HCT116 (cell line): Measurements from ENCODE around the gene WIPF3. TPM values are rescaled to one million over a fixed set of nuclear protein-coding genes. Genes with fewer than 3 reads are reported as not detected.

Source experiments
- ATAC-seq: fragments of 200-7000 bp; cut with Tn5 transposase; 2 replicates; pipeline ENCODE4 v1.9.1; 2020; ENCODE audit warnings: mild to moderate bottlenecking, moderate library complexity
- BruUV-seq: library from RNA; stranded (reverse); fragments of 400-500 nt; replicated peaks from 2 replicates; lab custom pipeline; 2021; lab: Mats Ljungman, UMichigan
- CTCF ChIA-PET: fragments of 300-600 bp; sonication (Branson Sonifier 250); formaldehyde crosslinking; loops from one replicate; lab custom pipeline; 2021; ENCODE audit warnings: antibody characterized with exemption; lab: Charles Lee
- POLR2A ChIA-PET: fragments of 300-600, 350-600 bp; sonication (Branson Sonifier 250); formaldehyde crosslinking; loops from one replicate; lab custom pipeline; 2021; ENCODE audit warnings: antibody characterized with exemption; lab: Charles Lee
- RAD21 ChIA-PET, 2 experiments: fragments of 300-600 bp; sonication (Branson Sonifier 250); formaldehyde crosslinking; loops; one replicate each; lab custom pipeline; 2023; ENCODE audit warnings: low total read pairs in 2 of 2; ENCODE audit not compliant: uncharacterized antibody in 2 of 2, unreplicated experiment in 2 of 2, low non-redundant PET in 1 of 2; lab: Charles Lee
- DNase-seq: peaks from one replicate; pipeline ENCODE4 v3.0.0-alpha.2; 2010; ENCODE audit warnings: low read depth, low spot score
- H2AFZ ChIP-seq: fragments of 200-600 bp; shearing (Covaris generic), sonication (generic); 2 replicates; pipeline ENCODE4 v1.6.1; 2017; ENCODE audit warnings: low read depth, mixed run types, mixed read lengths, antibody characterized with exemption, low read length; ENCODE audit not compliant: poor library complexity, severe bottlenecking
- H3K27ac ChIP-seq: 2 replicates; pipeline ENCODE4 v1.5.1; 2012; ENCODE audit warnings: low read depth, low read length
- H3K27me3 ChIP-seq: fragments of 200-600 bp; sonication (generic); 2 replicates; pipeline ENCODE4 v1.6.1; 2016; ENCODE audit warnings: mixed run types, low read length, mixed read lengths; ENCODE audit not compliant: insufficient read depth
- H3K36me3 ChIP-seq, 2 experiments: fragments of 200-500 bp in 1 of 2; fragments of 200-600 bp in 1 of 2; sonication (Bioruptor generic) in 1 of 2; sonication (generic) in 1 of 2; 2 replicates each; pipeline versions ENCODE4 v1.5.1 to v1.6.1; 2014 to 2016; ENCODE audit warnings: low read length in 2 of 2, inconsistent platforms in 1 of 2, mixed read lengths in 1 of 2, mixed run types in 1 of 2; ENCODE audit not compliant: insufficient read depth in 2 of 2, control insufficient read depth in 1 of 2
- H3K4me1 ChIP-seq, 2 experiments: fragments of 200-600 bp in 1 of 2; sonication (generic) in 1 of 2; 2 replicates each; pipeline versions ENCODE4 v1.5.1 to v1.6.1; 2012 to 2017; ENCODE audit warnings: low read length in 2 of 2, inconsistent platforms in 1 of 2, mild to moderate bottlenecking in 1 of 2, mixed read lengths in 1 of 2, mixed run types in 1 of 2, moderate library complexity in 1 of 2; ENCODE audit not compliant: insufficient read depth in 2 of 2, control insufficient read depth in 1 of 2
- H3K4me2 ChIP-seq: fragments of 200-600 bp; sonication (generic); 2 replicates; pipeline ENCODE4 v1.6.1; 2017; ENCODE audit warnings: mixed run types, low read length, mixed read lengths
- H3K4me3 ChIP-seq, 2 experiments: fragments of 200-600 bp in 1 of 2; sonication (generic) in 1 of 2; replicated peaks in 1 of 2; 2 replicates each; pipeline ENCODE4 v1.5.1; 2011 to 2016; ENCODE audit warnings: low read length in 2 of 2, control low read depth in 1 of 2, low read depth in 1 of 2, mild to moderate bottlenecking in 1 of 2, mixed read lengths in 1 of 2, mixed run types in 1 of 2
- H3K79me2 ChIP-seq: fragments of 200-600 bp; sonication (generic); 2 replicates; pipeline ENCODE4 v1.6.1; 2017; ENCODE audit warnings: mild to moderate bottlenecking, mixed run types, low read length, moderate library complexity, mixed read lengths; ENCODE audit not compliant: insufficient read depth
- H3K9ac ChIP-seq: fragments of 200-600 bp; sonication (generic); 2 replicates; pipeline ENCODE4 v1.6.1; 2016; ENCODE audit warnings: low read length, mixed read lengths
- H3K9me2 ChIP-seq: fragments of 200-600 bp; sonication (generic), shearing (Covaris generic); 2 replicates; pipeline ENCODE4 v1.6.1; 2017; ENCODE audit warnings: mixed run types, mild to moderate bottlenecking, moderate library complexity; ENCODE audit not compliant: insufficient read depth
- H3K9me3 ChIP-seq, 2 experiments: fragments of 200-500 bp in 1 of 2; fragments of 200-600 bp in 1 of 2; sonication (Bioruptor generic) in 1 of 2; sonication (generic) in 1 of 2; 2 replicates each; pipeline ENCODE4 v1.6.1; 2014 to 2017; ENCODE audit warnings: low read length in 2 of 2, mixed read lengths in 2 of 2, inconsistent platforms in 1 of 2, low read depth in 1 of 2, mild to moderate bottlenecking in 1 of 2, mixed run types in 1 of 2, moderate library complexity in 1 of 2; ENCODE audit not compliant: control insufficient read depth in 1 of 2, insufficient read depth in 1 of 2
- H4K20me1 ChIP-seq: fragments of 200-600 bp; sonication (generic), shearing (Covaris generic); 2 replicates; pipeline ENCODE4 v1.6.1; 2017; ENCODE audit warnings: mixed run types, mild to moderate bottlenecking, moderate library complexity; ENCODE audit not compliant: insufficient read depth
- CEBPB ChIP-seq: IDR thresholded peaks from 2 replicates; pipeline ENCODE4 v1.6.1; 2012; ENCODE audit warnings: low read depth
- EZH2 ChIP-seq: fragments of 200-600 bp; sonication (generic); IDR thresholded peaks from 2 replicates; pipeline ENCODE4 v1.6.1; 2017; ENCODE audit warnings: antibody characterized with exemption, mixed run types
- FOSL1 ChIP-seq: IDR thresholded peaks from 2 replicates; pipeline ENCODE4 v1.6.1; 2012; ENCODE audit warnings: low read depth
- JUND ChIP-seq: IDR thresholded peaks from 2 replicates; pipeline ENCODE4 v1.6.1; 2012
- POLR2A ChIP-seq: IDR thresholded peaks from 2 replicates; pipeline ENCODE4 v1.7.0; 2011; ENCODE audit warnings: borderline replicate concordance; ENCODE audit not compliant: insufficient read depth, insufficient read length; ENCODE audit errors: extremely low read depth
- RAD21 ChIP-seq: IDR thresholded peaks from 2 replicates; pipeline ENCODE4 v1.6.1; 2012; ENCODE audit warnings: low read depth, mild to moderate bottlenecking
- SP1 ChIP-seq: IDR thresholded peaks from 2 replicates; pipeline ENCODE4 v1.6.1; 2012; ENCODE audit warnings: low read depth
- TCF7L2 ChIP-seq: IDR thresholded peaks from 2 replicates; pipeline ENCODE4 v1.7.0; 2011; ENCODE audit warnings: borderline replicate concordance, inconsistent platforms; ENCODE audit not compliant: insufficient read depth, insufficient read length; ENCODE audit errors: extremely low read depth
- YY1 ChIP-seq: IDR thresholded peaks from 2 replicates; pipeline ENCODE4 v1.6.1; 2011; ENCODE audit warnings: low read length, low read depth, moderate library complexity, mild to moderate bottlenecking; ENCODE audit not compliant: insufficient replicate concordance; ENCODE audit errors: extremely low read depth
- ZFX ChIP-seq: fragments of 450-650 bp; IDR thresholded peaks from 2 replicates; pipeline ENCODE4 v1.6.1; 2017
- intact Hi-C: fragments of 100-400 bp; cut with micrococcal nuclease; formaldehyde crosslinking; loops from 2 replicates; pipeline ENCODE4 v1.10.0; 2022
- total RNA-seq: library from RNA; stranded (reverse); gene quantifications from one replicate; pipeline ENCODE4 v1.2.1, GENCODE V29; 2021; ENCODE audit not compliant: unreplicated experiment
- TF ChIP-seq, protein P1 (sequence below): IDR thresholded peaks from 2 replicates; pipeline ENCODE4 v1.6.1; 2012
- TF ChIP-seq, protein P2 (sequence below): IDR thresholded peaks from 2 replicates; pipeline ENCODE4 v1.6.1; 2012; ENCODE audit warnings: low read depth
- TF ChIP-seq, protein P3 (sequence below): IDR thresholded peaks from 2 replicates; pipeline ENCODE4 v1.6.1; 2011; ENCODE audit warnings: mild to moderate bottlenecking, low read length, moderate library complexity; ENCODE audit not compliant: insufficient replicate concordance; ENCODE audit errors: extremely low read depth

WIPF3 gene
- total RNA-seq, 1 experiment from 2014 or later, result 8.6 TPM

DNA sequence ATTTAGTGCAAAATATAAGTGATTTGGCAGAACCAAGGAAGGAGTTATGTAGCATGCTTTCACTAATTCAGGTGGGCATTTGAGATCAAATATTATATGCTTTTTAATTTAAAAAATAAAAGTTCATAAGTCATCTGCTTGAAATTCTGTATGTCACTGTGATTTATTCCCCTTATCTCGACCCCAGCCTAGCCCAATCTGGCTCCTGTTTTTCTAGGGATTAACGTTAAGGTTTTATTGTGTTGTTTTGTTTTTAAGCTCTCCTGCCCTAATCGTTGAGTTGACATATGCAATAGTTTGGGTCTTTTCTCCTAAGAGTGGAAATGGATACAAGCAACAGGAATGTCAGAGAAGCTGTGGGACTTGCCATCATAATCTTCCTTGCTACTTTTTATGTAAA is 42.6 kb downstream of the WIPF3 start:
- no peaks in the 10 kb centered on the region for H4K20me1 ChIP-seq
- intact Hi-C loops, result no loop called here
- RAD21 ChIA-PET, result no interaction called here
- no peaks in the 10 kb centered on the region for H3K36me3 ChIP-seq
- H3K4me2 ChIP-seq, result no peak overlapping the region
- H3K27me3 ChIP-seq, result no peaks in the 10 kb centered on the region
- no TSS peak for BruUV-seq
- H3K4me3 ChIP-seq, result no peak overlapping the region
- peaks cover 0 to 1% of the 10 kb centered on the region in 2 experiments; a peak in 2 of 4 replicates for H3K4me1 ChIP-seq
- H3K9me2 ChIP-seq, result no peaks in the 10 kb centered on the region
- DNase-seq, result no peak
- no peak overlapping the region for H2AFZ ChIP-seq
- CTCF ChIA-PET, result interaction anchor here (1.0 kb wide), 1 partner anchor 213 kb away, joined by 3 read pairs; no protein-coding TSS in a partner anchor
- no peak overlapping the region for H3K27ac ChIP-seq
- POLR2A ChIA-PET, result no interaction called here
- H3K9ac ChIP-seq, result no peak overlapping the region
- no peaks in the 10 kb centered on the region for H3K79me2 ChIP-seq
- H3K9me3 ChIP-seq, result no peaks in the 10 kb centered on the region
- TF ChIP-seq FOSL1 (no peak), TCF7L2 (no peak), ZFX (no peak), EZH2 (no peak), JUND (no peak), YY1 (no peak), RAD21 (no peak), SP1 (no peak), CEBPB (no peak), POLR2A (no peak)
- TF ChIP-seq, protein P1, sequence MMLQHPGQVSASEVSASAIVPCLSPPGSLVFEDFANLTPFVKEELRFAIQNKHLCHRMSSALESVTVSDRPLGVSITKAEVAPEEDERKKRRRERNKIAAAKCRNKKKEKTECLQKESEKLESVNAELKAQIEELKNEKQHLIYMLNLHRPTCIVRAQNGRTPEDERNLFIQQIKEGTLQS, result no peak
- TF ChIP-seq, protein P2, sequence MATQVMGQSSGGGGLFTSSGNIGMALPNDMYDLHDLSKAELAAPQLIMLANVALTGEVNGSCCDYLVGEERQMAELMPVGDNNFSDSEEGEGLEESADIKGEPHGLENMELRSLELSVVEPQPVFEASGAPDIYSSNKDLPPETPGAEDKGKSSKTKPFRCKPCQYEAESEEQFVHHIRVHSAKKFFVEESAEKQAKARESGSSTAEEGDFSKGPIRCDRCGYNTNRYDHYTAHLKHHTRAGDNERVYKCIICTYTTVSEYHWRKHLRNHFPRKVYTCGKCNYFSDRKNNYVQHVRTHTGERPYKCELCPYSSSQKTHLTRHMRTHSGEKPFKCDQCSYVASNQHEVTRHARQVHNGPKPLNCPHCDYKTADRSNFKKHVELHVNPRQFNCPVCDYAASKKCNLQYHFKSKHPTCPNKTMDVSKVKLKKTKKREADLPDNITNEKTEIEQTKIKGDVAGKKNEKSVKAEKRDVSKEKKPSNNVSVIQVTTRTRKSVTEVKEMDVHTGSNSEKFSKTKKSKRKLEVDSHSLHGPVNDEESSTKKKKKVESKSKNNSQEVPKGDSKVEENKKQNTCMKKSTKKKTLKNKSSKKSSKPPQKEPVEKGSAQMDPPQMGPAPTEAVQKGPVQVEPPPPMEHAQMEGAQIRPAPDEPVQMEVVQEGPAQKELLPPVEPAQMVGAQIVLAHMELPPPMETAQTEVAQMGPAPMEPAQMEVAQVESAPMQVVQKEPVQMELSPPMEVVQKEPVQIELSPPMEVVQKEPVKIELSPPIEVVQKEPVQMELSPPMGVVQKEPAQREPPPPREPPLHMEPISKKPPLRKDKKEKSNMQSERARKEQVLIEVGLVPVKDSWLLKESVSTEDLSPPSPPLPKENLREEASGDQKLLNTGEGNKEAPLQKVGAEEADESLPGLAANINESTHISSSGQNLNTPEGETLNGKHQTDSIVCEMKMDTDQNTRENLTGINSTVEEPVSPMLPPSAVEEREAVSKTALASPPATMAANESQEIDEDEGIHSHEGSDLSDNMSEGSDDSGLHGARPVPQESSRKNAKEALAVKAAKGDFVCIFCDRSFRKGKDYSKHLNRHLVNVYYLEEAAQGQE, result no peak
- TF ChIP-seq, protein P3, sequence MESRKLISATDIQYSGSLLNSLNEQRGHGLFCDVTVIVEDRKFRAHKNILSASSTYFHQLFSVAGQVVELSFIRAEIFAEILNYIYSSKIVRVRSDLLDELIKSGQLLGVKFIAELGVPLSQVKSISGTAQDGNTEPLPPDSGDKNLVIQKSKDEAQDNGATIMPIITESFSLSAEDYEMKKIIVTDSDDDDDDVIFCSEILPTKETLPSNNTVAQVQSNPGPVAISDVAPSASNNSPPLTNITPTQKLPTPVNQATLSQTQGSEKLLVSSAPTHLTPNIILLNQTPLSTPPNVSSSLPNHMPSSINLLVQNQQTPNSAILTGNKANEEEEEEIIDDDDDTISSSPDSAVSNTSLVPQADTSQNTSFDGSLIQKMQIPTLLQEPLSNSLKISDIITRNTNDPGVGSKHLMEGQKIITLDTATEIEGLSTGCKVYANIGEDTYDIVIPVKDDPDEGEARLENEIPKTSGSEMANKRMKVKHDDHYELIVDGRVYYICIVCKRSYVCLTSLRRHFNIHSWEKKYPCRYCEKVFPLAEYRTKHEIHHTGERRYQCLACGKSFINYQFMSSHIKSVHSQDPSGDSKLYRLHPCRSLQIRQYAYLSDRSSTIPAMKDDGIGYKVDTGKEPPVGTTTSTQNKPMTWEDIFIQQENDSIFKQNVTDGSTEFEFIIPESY, result no peak
- no peak for ATAC-seq
